HFFc6 (cell line): ENCODE data around the gene MED12. TPM values are rescaled to one million over a fixed set of nuclear protein-coding genes. Genes with fewer than 3 reads are reported as not detected.
A peak's percentile ranks its signal among the peaks of the same experiment; 100 is the strongest.

ENCODE experiments used
- DNase-seq: peaks from one replicate; pipeline ENCODE4 v3.0.0-alpha.2; 2018
- H3K27ac Mint-ChIP-seq: 2 replicates; pipeline ENCODE4 v1.8.0; 2020; ENCODE audit warnings: mild to moderate bottlenecking, mixed read lengths
- H3K27me3 Mint-ChIP-seq: 2 replicates; pipeline ENCODE4 v1.8.0; 2021; ENCODE audit warnings: mild to moderate bottlenecking, moderate library complexity, mixed read lengths; ENCODE audit not compliant: insufficient read depth
- H3K36me3 Mint-ChIP-seq: 2 replicates; pipeline ENCODE4 v1.8.0; 2021; ENCODE audit warnings: low read depth, mixed read lengths
- H3K4me1 Mint-ChIP-seq: 2 replicates; pipeline ENCODE4 v1.8.0; 2020; ENCODE audit warnings: low read depth, mixed read lengths
- H3K4me3 Mint-ChIP-seq: 2 replicates; pipeline ENCODE4 v1.8.0; 2020; ENCODE audit warnings: mild to moderate bottlenecking, moderate library complexity, mixed read lengths
- H3K9me3 Mint-ChIP-seq: 2 replicates; pipeline ENCODE4 v1.8.0; 2020; ENCODE audit warnings: mild to moderate bottlenecking, mixed read lengths
- total RNA-seq, 6 experiments: library from RNA; stranded (reverse); fragmentation: NEBNext Ultra II Directional; extraction: Animal tissue kit (Norgen Biotek cat#: 25700); gene quantifications; 2 replicates in 1 of 6; 3 replicates in 5 of 6; pipeline ENCODE4 v1.2.3, GENCODE V29; 2021
- TF ChIP-seq, protein P1 (sequence below): fragments of 200-600 bp; sonication (generic); IDR thresholded peaks from 2 replicates; pipeline ENCODE4 v1.5.0; 2021; ENCODE audit warnings: antibody characterized with exemption, mild to moderate bottlenecking

MED12 gene
- total RNA-seq, 6 experiments from 2014 or later: 22.8 to 31.2 (median 28.5) TPM

DNA sequence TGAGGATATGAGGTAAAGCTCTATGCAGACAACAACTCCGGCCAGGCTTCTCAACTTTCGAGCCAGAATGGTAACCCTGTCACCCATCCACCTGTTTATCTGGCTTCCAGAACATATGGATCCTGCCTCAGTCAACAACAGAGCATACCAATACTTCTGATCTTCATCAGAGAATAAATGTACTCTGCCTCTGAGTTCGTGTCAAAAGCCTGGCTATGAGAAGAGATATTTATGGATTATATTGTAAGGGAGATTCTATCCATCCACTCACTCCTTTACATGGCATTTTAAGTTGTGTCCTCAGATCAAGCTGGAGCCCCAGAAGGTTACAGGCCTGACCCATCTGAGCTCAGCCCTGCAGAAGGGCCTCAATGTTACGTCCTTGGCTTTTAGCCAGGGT is 32.5 kb upstream of the MED12 start:
- Mint-ChIP-seq H3K27me3 (no peaks in the 10 kb centered on the region; the same call in none of the 2 replicates), H3K4me1 (peaks cover 10% of the 10 kb centered on the region; the same call in 1 of the 2 replicates), H3K36me3 (no peaks in the 10 kb centered on the region), H3K27ac (no peak overlapping the region), H3K4me3 (no peak overlapping the region), H3K9me3 (no peaks in the 10 kb centered on the region)
- TF ChIP-seq, protein P1, sequence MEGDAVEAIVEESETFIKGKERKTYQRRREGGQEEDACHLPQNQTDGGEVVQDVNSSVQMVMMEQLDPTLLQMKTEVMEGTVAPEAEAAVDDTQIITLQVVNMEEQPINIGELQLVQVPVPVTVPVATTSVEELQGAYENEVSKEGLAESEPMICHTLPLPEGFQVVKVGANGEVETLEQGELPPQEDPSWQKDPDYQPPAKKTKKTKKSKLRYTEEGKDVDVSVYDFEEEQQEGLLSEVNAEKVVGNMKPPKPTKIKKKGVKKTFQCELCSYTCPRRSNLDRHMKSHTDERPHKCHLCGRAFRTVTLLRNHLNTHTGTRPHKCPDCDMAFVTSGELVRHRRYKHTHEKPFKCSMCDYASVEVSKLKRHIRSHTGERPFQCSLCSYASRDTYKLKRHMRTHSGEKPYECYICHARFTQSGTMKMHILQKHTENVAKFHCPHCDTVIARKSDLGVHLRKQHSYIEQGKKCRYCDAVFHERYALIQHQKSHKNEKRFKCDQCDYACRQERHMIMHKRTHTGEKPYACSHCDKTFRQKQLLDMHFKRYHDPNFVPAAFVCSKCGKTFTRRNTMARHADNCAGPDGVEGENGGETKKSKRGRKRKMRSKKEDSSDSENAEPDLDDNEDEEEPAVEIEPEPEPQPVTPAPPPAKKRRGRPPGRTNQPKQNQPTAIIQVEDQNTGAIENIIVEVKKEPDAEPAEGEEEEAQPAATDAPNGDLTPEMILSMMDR: no peak
- no peak for DNase-seq

DNA sequence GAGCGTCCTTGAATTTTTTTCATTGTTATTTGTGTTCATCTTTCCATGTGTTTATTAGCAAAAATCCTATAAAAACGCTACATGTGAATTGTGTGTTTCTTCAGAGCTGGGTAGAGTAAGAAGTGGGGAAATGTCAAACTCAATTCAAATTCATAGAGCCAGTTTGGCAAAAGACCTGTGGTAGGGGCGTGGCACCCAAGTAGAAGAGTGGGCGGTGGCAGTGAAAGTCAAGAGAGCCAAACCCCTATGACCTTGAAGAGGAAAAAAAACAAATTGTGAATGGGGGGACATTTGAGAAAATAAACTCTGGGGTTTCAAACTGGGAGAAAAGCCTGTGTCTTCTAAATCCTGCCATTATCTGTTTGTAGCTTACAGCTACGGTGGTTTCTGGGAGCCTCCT is 27.1 kb upstream of the MED12 start:
- DNase-seq: no peak
- H3K27me3 Mint-ChIP-seq: no peaks in the 10 kb centered on the region; the same call in none of the 2 replicates
- no peaks in the 10 kb centered on the region for H3K36me3 Mint-ChIP-seq
- peaks cover 7% of the 10 kb centered on the region; the same call in 1 of the 2 replicates for H3K4me1 Mint-ChIP-seq
- H3K27ac Mint-ChIP-seq: no peak overlapping the region
- TF ChIP-seq, protein P1: no peak
- H3K9me3 Mint-ChIP-seq: no peaks in the 10 kb centered on the region
- H3K4me3 Mint-ChIP-seq: no peak overlapping the region

DNA sequence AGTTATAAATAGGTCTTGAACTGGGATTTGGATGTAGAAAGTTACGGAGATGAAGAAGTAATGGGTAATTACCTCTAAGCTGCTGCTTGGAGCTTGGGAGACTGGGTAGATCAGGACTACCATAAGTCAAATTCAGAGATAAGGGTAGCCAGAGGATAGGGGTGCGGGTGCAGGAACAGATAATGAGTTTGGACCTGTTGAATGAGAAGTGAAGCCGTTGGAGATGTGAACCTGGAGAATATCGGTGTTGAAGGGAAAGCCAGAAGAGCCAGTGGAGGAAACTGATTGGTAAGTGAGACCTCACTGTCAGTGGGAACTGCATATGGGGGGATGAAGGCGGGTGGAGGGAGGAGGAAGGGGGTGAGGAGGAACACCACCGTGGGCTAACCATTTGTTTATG is 23.4 kb upstream of the MED12 start:
- no peak for DNase-seq
- Mint-ChIP-seq H3K27ac (no peak overlapping the region), H3K27me3 (no peaks in the 10 kb centered on the region; the same call in 1 of the 2 replicates), H3K4me1 (peaks cover 7% of the 10 kb centered on the region; the same call in 1 of the 2 replicates), H3K9me3 (no peaks in the 10 kb centered on the region), H3K4me3 (peak overlapping the region; percentile 98), H3K36me3 (no peaks in the 10 kb centered on the region)
- TF ChIP-seq, protein P1: no peak

DNA sequence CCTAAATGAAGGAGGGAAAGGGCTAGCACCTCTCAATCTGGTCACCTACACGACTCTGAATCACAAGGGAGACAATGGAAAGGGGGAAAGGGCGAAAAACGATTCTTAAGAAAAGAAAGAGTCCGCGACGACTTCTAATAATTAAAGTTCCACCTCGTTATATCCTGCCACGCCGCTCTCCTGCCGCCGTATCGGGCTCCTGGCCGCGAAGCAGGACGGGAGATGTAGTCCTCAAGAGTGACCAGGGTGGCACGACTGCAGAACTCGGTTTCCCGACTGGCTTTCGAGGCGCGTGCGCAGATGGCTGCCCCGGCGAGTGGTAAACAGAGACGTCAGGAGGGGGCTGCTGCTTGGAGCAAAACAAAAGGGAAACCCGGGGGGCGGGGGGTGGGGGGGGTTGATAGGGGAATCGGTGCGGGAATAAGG is 22.8 kb upstream of the MED12 start, which contains the start of gene FOXO4:
TSS of gene FOXO4 (plus strand) at position 297 of the 426 bp plus-strand sequence. CDS start 678 bp downstream, outside the sequence.
- DNase-seq: peak; percentile 71
- peak within 1 kb of the TSS; percentile 75 for H3K27ac Mint-ChIP-seq
- peak within 1 kb of the TSS; percentile 98 for H3K4me3 Mint-ChIP-seq
- H3K4me1 Mint-ChIP-seq: peaks cover 7% of the 10 kb centered on the region; the same call in 1 of the 2 replicates
- TF ChIP-seq, protein P1: no peak
- H3K27me3 Mint-ChIP-seq: no peaks in the 10 kb centered on the region; the same call in 1 of the 2 replicates
- H3K9me3 Mint-ChIP-seq: no peaks in the 10 kb centered on the region
- no peaks in the 10 kb centered on the region for H3K36me3 Mint-ChIP-seq

DNA sequence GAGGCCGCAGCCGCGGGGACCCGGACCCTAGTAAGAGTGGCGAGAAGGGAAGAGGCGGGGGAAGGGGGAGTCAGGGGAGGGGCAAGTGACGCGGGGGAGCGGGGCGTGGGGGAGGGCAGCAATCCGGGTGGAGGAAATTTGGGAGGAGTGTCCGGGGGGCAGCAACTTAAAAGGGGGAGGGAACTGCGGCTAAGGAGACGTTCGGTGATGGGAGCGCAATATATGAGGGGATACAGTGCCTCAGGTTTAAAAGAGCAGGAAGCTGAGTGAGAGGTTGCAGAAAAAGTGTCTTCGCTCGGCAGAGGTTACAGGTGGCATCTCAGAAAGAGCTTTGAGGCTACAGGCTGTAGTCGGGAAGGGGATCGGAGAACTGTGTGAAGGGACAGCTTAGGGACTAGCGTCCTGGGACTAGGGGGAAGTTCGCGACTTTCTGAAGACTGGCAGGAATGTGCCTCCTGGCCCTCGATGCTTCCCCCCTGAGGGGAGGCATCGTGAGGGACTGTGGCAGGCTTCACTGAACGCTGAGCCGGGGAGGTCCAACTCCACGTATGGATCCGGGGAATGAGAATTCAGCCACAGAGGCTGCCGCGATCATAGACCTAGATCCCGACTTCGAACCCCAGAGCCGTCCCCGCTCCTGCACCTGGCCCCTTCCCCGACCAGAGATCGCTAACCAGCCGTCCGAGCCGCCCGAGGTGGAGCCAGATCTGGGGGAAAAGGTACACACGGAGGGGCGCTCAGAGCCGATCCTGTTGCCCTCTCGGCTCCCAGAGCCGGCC is 22.2 kb upstream of the MED12 start:
- Mint-ChIP-seq H3K4me3 (peak overlapping the region; percentile 98), H3K27me3 (no peaks in the 10 kb centered on the region; the same call in 1 of the 2 replicates), H3K36me3 (no peaks in the 10 kb centered on the region), H3K9me3 (no peaks in the 10 kb centered on the region), H3K4me1 (peaks cover 7% of the 10 kb centered on the region; the same call in 1 of the 2 replicates), H3K27ac (peak overlapping the region; percentile 55)
- TF ChIP-seq, protein P1: no peak
- DNase-seq: no peak
